IMR-90 (cell line): ENCODE data around the gene MADD. TPM values are rescaled to one million over a fixed set of nuclear protein-coding genes. Genes with fewer than 3 reads are reported as not detected.

ENCODE experiments used
- ATAC-seq: fragments of 200-7000 bp; cut with Tn5 transposase; 2 replicates; pipeline ENCODE4 v1.9.1; 2020; ENCODE audit warnings: low read depth, mild to moderate bottlenecking, moderate library complexity
- BruUV-seq: library from RNA; stranded (reverse); fragments of 400-500 nt; replicated peaks from 2 replicates; lab custom pipeline; 2021; lab: Mats Ljungman, UMichigan
- CTCF ChIA-PET: fragments of 300-600 bp; formaldehyde crosslinking; extraction: SDS; loops from one replicate; lab custom pipeline; 2021; ENCODE audit warnings: antibody characterized with exemption; lab: Yijun Ruan, JAX
- POLR2A ChIA-PET: fragments of 300-600 bp; sonication (Branson Sonifier 250); formaldehyde crosslinking; loops from one replicate; lab custom pipeline; 2022; ENCODE audit warnings: antibody characterized with exemption; ENCODE audit not compliant: unreplicated experiment; lab: Charles Lee
- DNase-seq: peaks from one replicate; pipeline ENCODE4 v3.0.0; 2013
- H2AFZ ChIP-seq: replicated peaks from 2 replicates; pipeline ENCODE3; 2013; ENCODE audit warnings: low read length, mild to moderate bottlenecking; ENCODE audit not compliant: poor library complexity
- H2AK5ac ChIP-seq: 2 replicates; pipeline ENCODE4 v1.6.1; 2013; ENCODE audit warnings: low read depth, low read length, inconsistent platforms
- H2AK9ac ChIP-seq: replicated peaks from 2 replicates; pipeline ENCODE3; 2013; ENCODE audit warnings: mild to moderate bottlenecking, low read depth, low read length, moderate library complexity; ENCODE audit not compliant: poor library complexity
- H2BK120ac ChIP-seq: 2 replicates; pipeline ENCODE4 v1.6.1; 2013; ENCODE audit warnings: low read depth, low read length, inconsistent platforms
- H2BK15ac ChIP-seq: 3 replicates; pipeline ENCODE4 v1.6.1; 2013; ENCODE audit warnings: low read depth, low read length, inconsistent platforms
- H2BK20ac ChIP-seq: 2 replicates; pipeline ENCODE4 v1.6.1; 2013; ENCODE audit warnings: low read depth, mild to moderate bottlenecking, inconsistent platforms, low read length, moderate library complexity
- H2BK5ac ChIP-seq: 2 replicates; pipeline ENCODE4 v1.6.1; 2013; ENCODE audit warnings: mild to moderate bottlenecking, low read depth, low read length, inconsistent platforms; ENCODE audit not compliant: poor library complexity, severe bottlenecking
- H3K14ac ChIP-seq: replicated peaks from 2 replicates; pipeline ENCODE4 v1.6.1; 2013; ENCODE audit warnings: low read depth, low read length, inconsistent platforms
- H3K18ac ChIP-seq: 2 replicates; pipeline ENCODE4 v1.6.1; 2013; ENCODE audit warnings: low read depth, low read length, control low read depth
- H3K23ac ChIP-seq: 2 replicates; pipeline ENCODE4 v1.6.1; 2013; ENCODE audit warnings: low read depth, low read length, inconsistent platforms
- H3K27ac ChIP-seq: 2 replicates; pipeline ENCODE4 v1.5.1; 2013; ENCODE audit warnings: mild to moderate bottlenecking, control low read depth, low read length; ENCODE audit not compliant: insufficient read depth
- H3K27me3 ChIP-seq: 2 replicates; pipeline ENCODE4 v1.6.1; 2013; ENCODE audit warnings: low read length; ENCODE audit not compliant: control insufficient read depth, insufficient read depth
- H3K36me3 ChIP-seq: 2 replicates; pipeline ENCODE4 v1.6.1; 2013; ENCODE audit warnings: low read length, mixed read lengths; ENCODE audit not compliant: control insufficient read depth, insufficient read depth
- H3K4ac ChIP-seq: 2 replicates; pipeline ENCODE4 v1.6.1; 2013; ENCODE audit warnings: low read depth, low read length, inconsistent platforms
- H3K4me1 ChIP-seq: 2 replicates; pipeline ENCODE4 v1.6.1; 2013; ENCODE audit warnings: low read length, mixed read lengths; ENCODE audit not compliant: control insufficient read depth, insufficient read depth
- H3K4me2 ChIP-seq: 2 replicates; pipeline ENCODE4 v1.6.1; 2013; ENCODE audit warnings: low read depth, mild to moderate bottlenecking, control low read depth, low read length, moderate library complexity
- H3K4me3 ChIP-seq: 2 replicates; pipeline ENCODE4 v1.5.1; 2013; ENCODE audit warnings: low read depth, mild to moderate bottlenecking, control low read depth, low read length, moderate library complexity; ENCODE audit not compliant: insufficient read depth
- H3K56ac ChIP-seq: 2 replicates; pipeline ENCODE4 v1.6.1; 2013; ENCODE audit warnings: low read length, inconsistent platforms; ENCODE audit not compliant: insufficient read depth; ENCODE audit errors: extremely low read depth
- H3K79me1 ChIP-seq, 2 experiments: 2 replicates each; pipeline ENCODE4 v1.6.1; 2013; ENCODE audit warnings: low read length in 2 of 2, inconsistent platforms in 1 of 2, low read depth in 1 of 2
- H3K9ac ChIP-seq: 2 replicates; pipeline ENCODE4 v1.6.1; 2013; ENCODE audit warnings: low read depth, low read length, control low read depth
- H3K9me1 ChIP-seq: 2 replicates; pipeline ENCODE4 v1.6.1; 2013; ENCODE audit warnings: low read length, inconsistent platforms; ENCODE audit not compliant: insufficient read depth
- H3K9me3 ChIP-seq: 2 replicates; pipeline ENCODE4 v1.6.1; 2013; ENCODE audit warnings: low read length; ENCODE audit not compliant: control insufficient read depth, insufficient read depth
- H4K20me1 ChIP-seq: 2 replicates; pipeline ENCODE4 v1.6.1; 2013; ENCODE audit warnings: low read length, inconsistent platforms; ENCODE audit not compliant: insufficient read depth
- H4K5ac ChIP-seq: 2 replicates; pipeline ENCODE4 v1.6.1; 2013; ENCODE audit warnings: mild to moderate bottlenecking, low read depth, low read length, control low read depth
- H4K8ac ChIP-seq, 2 experiments: 2 replicates each; pipeline ENCODE4 v1.6.1; 2013; ENCODE audit warnings: low read depth in 2 of 2, low read length in 2 of 2, control low read depth in 1 of 2, inconsistent platforms in 1 of 2
- H4K91ac ChIP-seq: 2 replicates; pipeline ENCODE4 v1.6.1; 2013; ENCODE audit warnings: low read depth, low read length, inconsistent platforms; ENCODE audit not compliant: insufficient read depth
- BHLHE40 ChIP-seq: fragments of 150-350 bp; IDR thresholded peaks from 2 replicates; pipeline ENCODE4 v1.6.1; 2016; ENCODE audit warnings: mild to moderate bottlenecking, low read depth, low read length
- CEBPB ChIP-seq: IDR thresholded peaks from 2 replicates; pipeline ENCODE4 v1.6.1; 2012; ENCODE audit warnings: low read depth, low read length, improper control_type of control experiment
- CHD1 ChIP-seq: IDR thresholded peaks from 2 replicates; pipeline ENCODE4 v1.6.1; 2012; ENCODE audit warnings: low read depth, low read length, improper control_type of control experiment
- CTCF ChIP-seq: conservative IDR thresholded peaks from 2 replicates; pipeline ENCODE4 v1.5.1; 2012; ENCODE audit warnings: mild to moderate bottlenecking, low read depth, low read length, improper control_type of control experiment
- ELK1 ChIP-seq: fragments of 150-350 bp; IDR thresholded peaks from 2 replicates; pipeline ENCODE4 v1.6.1; 2016; ENCODE audit warnings: low read depth, mild to moderate bottlenecking, low read length, moderate library complexity, borderline replicate concordance
- FOS ChIP-seq: fragments of 150-350 bp; IDR thresholded peaks from 2 replicates; pipeline ENCODE4 v1.6.1; 2016; ENCODE audit warnings: low read depth, low read length
- MAFK ChIP-seq: IDR thresholded peaks from 2 replicates; pipeline ENCODE4 v1.6.1; 2012; ENCODE audit warnings: low read depth, low read length, improper control_type of control experiment
- MAZ ChIP-seq: IDR thresholded peaks from 2 replicates; pipeline ENCODE4 v1.6.1; 2012; ENCODE audit warnings: low read depth, mild to moderate bottlenecking, low read length, improper control_type of control experiment, moderate library complexity, borderline replicate concordance
- MXI1 ChIP-seq: IDR thresholded peaks from 2 replicates; pipeline ENCODE4 v1.6.1; 2012; ENCODE audit warnings: low read depth, mild to moderate bottlenecking, low read length, moderate library complexity, borderline replicate concordance
- NFE2L2 ChIP-seq: fragments of 150-350 bp; IDR thresholded peaks from 2 replicates; pipeline ENCODE4 v1.6.1; 2016; ENCODE audit warnings: low read depth, mild to moderate bottlenecking, low read length
- POLR2A ChIP-seq: IDR thresholded peaks from 2 replicates; pipeline ENCODE4 v1.6.1; 2012; ENCODE audit warnings: mild to moderate bottlenecking, low read depth, low read length
- RAD21 ChIP-seq: IDR thresholded peaks from 2 replicates; pipeline ENCODE4 v1.6.1; 2012; ENCODE audit warnings: low read length, improper control_type of control experiment
- RCOR1 ChIP-seq: IDR thresholded peaks from 2 replicates; pipeline ENCODE4 v1.6.1; 2012; ENCODE audit warnings: mild to moderate bottlenecking, low read length, improper control_type of control experiment; ENCODE audit not compliant: insufficient replicate concordance
- RFX5 ChIP-seq: IDR thresholded peaks from 2 replicates; pipeline ENCODE4 v1.8.0; 2012; ENCODE audit warnings: low read depth, mild to moderate bottlenecking, low read length, moderate library complexity
- SMC3 ChIP-seq: fragments of 150-350 bp; IDR thresholded peaks from 2 replicates; pipeline ENCODE4 v1.6.1; 2016; ENCODE audit warnings: low read depth, mild to moderate bottlenecking, antibody characterized with exemption, low read length, moderate library complexity
- USF2 ChIP-seq: fragments of 150-350 bp; IDR thresholded peaks from 2 replicates; pipeline ENCODE4 v1.6.1; 2017; ENCODE audit warnings: mild to moderate bottlenecking, antibody characterized with exemption, low read length, low read depth
- WGBS, 2 experiments: methylation state at CpG; one replicate each; pipeline versions ENCODE4 v1.1.5 to v1.1.7; 2013; ENCODE audit warnings: missing lambda C conversion rate in 2 of 2; ENCODE audit not compliant: insufficient read length in 1 of 2; ENCODE audit errors: extremely low coverage in 2 of 2; 5-methylcytosine and 5-hydroxymethylcytosine counted together
- dilution Hi-C: fragments of 300-500 bp; cut with HindIII; formaldehyde crosslinking; loops from one replicate; pipeline ENCODE4 v1.14.3; 2018; ENCODE audit warnings: low sequenced_read_pairs; ENCODE audit not compliant: unreplicated experiment
- in situ Hi-C: fragments of 300-500 bp; cut with MboI; formaldehyde crosslinking; loops from 3 replicates; pipeline ENCODE4 v1.14.3; 2019; ENCODE audit warnings: low sequenced_read_pairs, inconsistent platforms, mixed read lengths
- intact Hi-C: fragments of 100-400 bp; cut with micrococcal nuclease; formaldehyde crosslinking; loops from 2 replicates; pipeline ENCODE4 v1.10.0; 2022
- polyA plus RNA-seq, 3 experiments: library from polyadenylated mRNA; depleted of rRNA; stranded (reverse); fragments of >200 nt; gene quantifications; 2 replicates each; pipeline ENCODE4 v1.2.3, GENCODE V29; 2012; ENCODE audit warnings: low replicate concordance in 1 of 3
- total RNA-seq: library from RNA; depleted of rRNA; stranded (reverse); fragments of >200 nt; gene quantifications from 2 replicates; pipeline ENCODE4 v1.2.3, GENCODE V29; 2012

MADD gene
- total and polyA plus RNA-seq, 2 of the 4 experiments (the other 2 are of a cell fraction), result 13.3 to 16.4 TPM

DNA sequence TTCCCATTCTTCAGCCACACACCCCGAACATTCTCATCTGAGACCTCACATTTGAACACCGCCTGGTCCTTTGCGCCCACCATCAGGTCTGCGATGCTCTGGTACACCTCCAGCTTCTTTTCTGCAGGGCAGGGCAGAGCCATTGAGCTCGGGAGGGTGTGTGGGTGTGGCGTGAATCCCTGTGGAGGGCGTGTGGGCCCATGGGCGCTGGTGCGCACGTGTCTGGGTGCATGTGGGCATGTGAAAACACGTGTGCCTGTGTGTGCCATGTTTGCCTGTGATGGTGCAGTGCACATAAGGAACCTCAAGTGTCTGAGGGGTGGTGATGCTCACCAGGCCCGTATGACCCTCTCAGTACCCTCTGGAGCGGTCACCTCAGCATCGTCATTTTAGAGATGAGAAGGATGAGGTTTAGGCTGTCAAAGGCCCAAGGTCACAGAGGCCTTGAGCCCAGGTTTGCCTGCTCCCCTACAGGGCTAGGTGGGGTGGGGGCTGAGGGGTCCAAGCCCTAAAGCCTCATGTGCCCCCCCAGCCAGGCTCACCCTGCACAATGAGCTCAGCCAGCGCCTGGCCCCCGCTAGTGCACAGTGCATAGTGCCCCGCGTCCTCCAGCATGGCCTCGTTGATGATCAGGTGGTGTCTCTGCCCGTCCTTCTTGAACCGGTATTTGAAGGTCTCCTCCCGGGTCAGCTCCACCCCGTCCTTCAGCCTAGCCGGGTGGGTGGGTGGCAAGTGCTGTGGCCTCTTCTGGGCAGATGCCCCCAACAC lies 72.3 kb downstream of the MADD start:
- CTCF ChIA-PET, result no interaction called here
- ATAC-seq (no peak), DNase-seq (no peak)
- no peaks in the 10 kb centered on the region for H3K36me3 ChIP-seq
- H2BK20ac ChIP-seq, result no peak overlapping the region
- in situ Hi-C loops (no loop called here), intact Hi-C loops (no loop called here), dilution Hi-C loops (no loop called here)
- H3K27ac ChIP-seq, result no peak overlapping the region
- H2BK5ac ChIP-seq, result no peak overlapping the region
- no peak overlapping the region for H3K23ac ChIP-seq
- POLR2A ChIA-PET, result no interaction called here
- H3K14ac ChIP-seq, result no peak overlapping the region
- no peak overlapping the region for H2AK5ac ChIP-seq
- no peaks in the 10 kb centered on the region for H3K79me1 ChIP-seq
- H4K20me1 ChIP-seq, result no peaks in the 10 kb centered on the region; the same call in 1 of the 2 replicates
- TF ChIP-seq RFX5 (no peak), CHD1 (no peak), RCOR1 (no peak), MXI1 (no peak), POLR2A (no peak), CTCF (no peak), MAFK (no peak), NFE2L2 (no peak), ELK1 (no peak), USF2 (no peak), CEBPB (no peak), MAZ (no peak), FOS (no peak), SMC3 (no peak), BHLHE40 (no peak), RAD21 (no peak)
- no peak overlapping the region for H2AK9ac ChIP-seq
- H3K56ac ChIP-seq, result no peak overlapping the region
- H3K4me1 ChIP-seq, result no peaks in the 10 kb centered on the region
- H2BK15ac ChIP-seq, result no peak overlapping the region
- H3K4me2 ChIP-seq, result no peak overlapping the region
- BruUV-seq, result no TSS peak
- no peaks in the 10 kb centered on the region for H3K9me1 ChIP-seq
- H3K4ac ChIP-seq, result no peak overlapping the region
- no peak overlapping the region for H3K9ac ChIP-seq
- no peak overlapping the region for H2BK120ac ChIP-seq
- no peak overlapping the region for H3K18ac ChIP-seq
- WGBS, 2 experiments, result 79% methylated on average over 9 of the region's 24 CpGs; no CpG with 5 or more reads in 1 of the 2 experiments
- H3K27me3 ChIP-seq, result peaks cover 21% of the 10 kb centered on the region
- peak overlapping the region; percentile 51 for H2AFZ ChIP-seq
- no peak overlapping the region for H4K91ac ChIP-seq
- H4K8ac ChIP-seq, result no peak overlapping the region
- H3K9me3 ChIP-seq, result no peaks in the 10 kb centered on the region
- no peak overlapping the region for H4K5ac ChIP-seq
- no peak overlapping the region for H3K4me3 ChIP-seq
